Measurements from ENCODE around the gene GIPC3.

The GIPC3 gene

GRCh38 chr19:3590991-3591659 is 5.8 kb downstream of the GIPC3 start:
- H3K27me3 ChIP-seq (ENCODE audit: insufficient read depth, insufficient read length), result peaks cover 4% of the 10 kb centered on the region
- no peaks in the 10 kb centered on the region for H3K4me1 ChIP-seq (ENCODE audit: insufficient read depth, insufficient read length)
- H3K9ac ChIP-seq (ENCODE audit: insufficient read length, low read depth), result no peak overlapping the region
- no peak for DNase-seq (ENCODE audit: low read depth, low spot score)
- TF ChIP-seq ZNF274 (IDR thresholded peaks at IDR 0.05; ENCODE audit: low read depth, low read length) (no peak), SUZ12 (IDR thresholded peaks at IDR 0.05; ENCODE audit: extremely low read depth, insufficient read depth, insufficient read length) (no peak), YY1 (IDR thresholded peaks at IDR 0.05; ENCODE audit: insufficient read depth, insufficient read length) (no peak)
- no peak overlapping the region for H3K4me3 ChIP-seq (ENCODE audit: insufficient read length, low read depth)
- H3K36me3 ChIP-seq (ENCODE audit: insufficient read depth, insufficient read length, low read length), result no peaks in the 10 kb centered on the region
- no peaks in the 10 kb centered on the region; the same call in 1 of the 2 replicates for H3K9me3 ChIP-seq (ENCODE audit: insufficient read depth, low read length)

GRCh38 chr19:3591876-3592613 is 6.8 kb downstream of the GIPC3 start:
- Histone ChIP-seq H3K36me3 (ENCODE audit: insufficient read depth, insufficient read length, low read length) (no peaks in the 10 kb centered on the region), H3K27me3 (ENCODE audit: insufficient read depth, insufficient read length) (peaks cover 3% of the 10 kb centered on the region), H3K4me3 (ENCODE audit: insufficient read length, low read depth) (no peak overlapping the region), H3K9me3 (ENCODE audit: insufficient read depth, low read length) (no peaks in the 10 kb centered on the region; the same call in 1 of the 2 replicates), H3K4me1 (ENCODE audit: insufficient read depth, insufficient read length) (no peaks in the 10 kb centered on the region), H3K9ac (ENCODE audit: insufficient read length, low read depth) (no peak overlapping the region)
- TF ChIP-seq YY1 (IDR thresholded peaks at IDR 0.05; ENCODE audit: insufficient read depth, insufficient read length), result no peak
- no peak for TF ChIP-seq ZNF274 (IDR thresholded peaks at IDR 0.05; ENCODE audit: low read depth, low read length)
- no peak for TF ChIP-seq SUZ12 (IDR thresholded peaks at IDR 0.05; ENCODE audit: extremely low read depth, insufficient read depth, insufficient read length)
- no peak for DNase-seq (ENCODE audit: low read depth, low spot score)

DNA sequence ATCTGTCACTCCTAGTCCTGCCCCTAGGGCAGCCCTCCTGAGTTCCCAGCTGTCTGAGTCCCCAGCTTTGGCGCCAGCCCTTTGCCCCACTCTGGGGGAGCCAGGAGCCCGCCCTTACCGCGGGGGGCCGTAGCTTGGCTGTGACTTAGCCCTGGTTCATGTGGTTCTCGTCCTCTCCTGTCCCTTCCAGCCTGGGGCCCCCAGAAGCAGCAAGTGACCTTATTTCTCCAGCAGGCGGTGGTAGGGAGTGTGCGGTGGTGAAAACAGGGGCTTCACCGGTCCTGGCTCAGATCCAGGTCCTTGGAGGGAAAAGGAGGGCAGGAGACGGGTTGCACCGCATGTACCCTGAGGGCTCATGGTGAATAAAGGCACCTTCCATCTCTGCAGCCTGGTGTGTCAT is 7.9 kb downstream of the GIPC3 start:
- no peak for DNase-seq (ENCODE audit: low read depth, low spot score)
- peaks cover 3% of the 10 kb centered on the region for H3K27me3 ChIP-seq (ENCODE audit: insufficient read depth, insufficient read length)
- no peaks in the 10 kb centered on the region; the same call in 1 of the 2 replicates for H3K9me3 ChIP-seq (ENCODE audit: insufficient read depth, low read length)
- no peak for TF ChIP-seq SUZ12 (IDR thresholded peaks at IDR 0.05; ENCODE audit: extremely low read depth, insufficient read depth, insufficient read length)
- no peak for TF ChIP-seq YY1 (IDR thresholded peaks at IDR 0.05; ENCODE audit: insufficient read depth, insufficient read length)
- TF ChIP-seq ZNF274 (IDR thresholded peaks at IDR 0.05; ENCODE audit: low read depth, low read length), result no peak
- no peaks in the 10 kb centered on the region for H3K4me1 ChIP-seq (ENCODE audit: insufficient read depth, insufficient read length)
- no peaks in the 10 kb centered on the region for H3K36me3 ChIP-seq (ENCODE audit: insufficient read depth, insufficient read length, low read length)
- no peak overlapping the region for H3K4me3 ChIP-seq (ENCODE audit: insufficient read length, low read depth)
- H3K9ac ChIP-seq (ENCODE audit: insufficient read length, low read depth), result peak overlapping the region; percentile 42

GRCh38 chr19:3595521-3596061 is 10.3 kb downstream of the GIPC3 start:
- Histone ChIP-seq H3K9ac (ENCODE audit: insufficient read length, low read depth) (peak overlapping the region; percentile 50), H3K4me1 (ENCODE audit: insufficient read depth, insufficient read length) (peaks cover 2% of the 10 kb centered on the region), H3K4me3 (ENCODE audit: insufficient read length, low read depth) (no peak overlapping the region), H3K36me3 (ENCODE audit: insufficient read depth, insufficient read length, low read length) (peaks cover 5% of the 10 kb centered on the region), H3K27me3 (ENCODE audit: insufficient read depth, insufficient read length) (peaks cover 3% of the 10 kb centered on the region), H3K9me3 (ENCODE audit: insufficient read depth, low read length) (no peaks in the 10 kb centered on the region)
- TF ChIP-seq SUZ12 (IDR thresholded peaks at IDR 0.05; ENCODE audit: extremely low read depth, insufficient read depth, insufficient read length), result no peak
- TF ChIP-seq YY1 (IDR thresholded peaks at IDR 0.05; ENCODE audit: insufficient read depth, insufficient read length), result no peak
- no peak for TF ChIP-seq ZNF274 (IDR thresholded peaks at IDR 0.05; ENCODE audit: low read depth, low read length)
- no peak for DNase-seq (ENCODE audit: low read depth, low spot score)

GRCh38 chr19:3599776-3600187 is 14.5 kb downstream of the GIPC3 start:
- peaks cover 5% of the 10 kb centered on the region for H3K36me3 ChIP-seq (ENCODE audit: insufficient read depth, insufficient read length, low read length)
- no peak for TF ChIP-seq YY1 (IDR thresholded peaks at IDR 0.05; ENCODE audit: insufficient read depth, insufficient read length)
- TF ChIP-seq ZNF274 (IDR thresholded peaks at IDR 0.05; ENCODE audit: low read depth, low read length), result no peak
- no peak for TF ChIP-seq SUZ12 (IDR thresholded peaks at IDR 0.05; ENCODE audit: extremely low read depth, insufficient read depth, insufficient read length)
- peaks cover 9% of the 10 kb centered on the region for H3K4me1 ChIP-seq (ENCODE audit: insufficient read depth, insufficient read length)
- H3K27me3 ChIP-seq (ENCODE audit: insufficient read depth, insufficient read length), result peaks cover 2% of the 10 kb centered on the region
- H3K4me3 ChIP-seq (ENCODE audit: insufficient read length, low read depth), result no peak overlapping the region
- H3K9me3 ChIP-seq (ENCODE audit: insufficient read depth, low read length), result no peaks in the 10 kb centered on the region
- H3K9ac ChIP-seq (ENCODE audit: insufficient read length, low read depth), result no peak overlapping the region
- DNase-seq (ENCODE audit: low read depth, low spot score), result no peak

GRCh38 chr19:3601021-3601420 is 15.7 kb downstream of the GIPC3 start:
- no peak overlapping the region for H3K9ac ChIP-seq (ENCODE audit: insufficient read length, low read depth)
- peaks cover 5% of the 10 kb centered on the region for H3K36me3 ChIP-seq (ENCODE audit: insufficient read depth, insufficient read length, low read length)
- no peak overlapping the region for H3K4me3 ChIP-seq (ENCODE audit: insufficient read length, low read depth)
- H3K27me3 ChIP-seq (ENCODE audit: insufficient read depth, insufficient read length), result peaks cover 15% of the 10 kb centered on the region
- DNase-seq (ENCODE audit: low read depth, low spot score), result no peak
- TF ChIP-seq ZNF274 (IDR thresholded peaks at IDR 0.05; ENCODE audit: low read depth, low read length), result no peak
- TF ChIP-seq SUZ12 (IDR thresholded peaks at IDR 0.05; ENCODE audit: extremely low read depth, insufficient read depth, insufficient read length), result no peak
- no peak for TF ChIP-seq YY1 (IDR thresholded peaks at IDR 0.05; ENCODE audit: insufficient read depth, insufficient read length)
- no peaks in the 10 kb centered on the region for H3K9me3 ChIP-seq (ENCODE audit: insufficient read depth, low read length)
- peaks cover 9% of the 10 kb centered on the region for H3K4me1 ChIP-seq (ENCODE audit: insufficient read depth, insufficient read length)
